CD8-positive, alpha-beta memory T cell (primary cell): ENCODE results near the gene CDKN1A. TPM values are rescaled to one million over a fixed set of nuclear protein-coding genes. Genes with fewer than 3 reads are reported as not detected.
A peak's percentile ranks its signal among the peaks of the same experiment; 100 is the strongest.

Source experiments
- CTCF ChIA-PET: fragments of 350-600 bp; sonication (Branson Sonifier 250); formaldehyde crosslinking; loops from one replicate; lab custom pipeline; 2021; ENCODE audit warnings: antibody characterized with exemption; lab: Charles Lee
- POLR2A ChIA-PET: fragments of 350-600 bp; sonication (Branson Sonifier 250); formaldehyde crosslinking; loops from one replicate; lab custom pipeline; 2021; ENCODE audit warnings: antibody characterized with exemption; lab: Charles Lee
- DNase-seq, 5 donors: peaks; one replicate each; pipeline versions ENCODE4 v3.0.0 to v3.0.0-alpha.2; 2020 to 2022; ENCODE audit warnings: mixed read lengths in 1 of 5
- H3K27ac ChIP-seq: one replicate; pipeline ENCODE4 v1.7.0; 2013; ENCODE audit warnings: low read depth, mild to moderate bottlenecking, low read length, moderate library complexity
- H3K27me3 ChIP-seq: 2 replicates; pipeline ENCODE4 v1.7.0; 2013; ENCODE audit warnings: low read length, mild to moderate bottlenecking; ENCODE audit not compliant: insufficient read depth, poor library complexity, severe bottlenecking
- H3K36me3 ChIP-seq: 2 replicates; pipeline ENCODE4 v1.7.0; 2013; ENCODE audit warnings: mild to moderate bottlenecking, low read length, moderate library complexity; ENCODE audit not compliant: insufficient read depth
- H3K4me1 ChIP-seq: 2 replicates; pipeline ENCODE4 v1.7.0; 2013; ENCODE audit warnings: mild to moderate bottlenecking, low read length, moderate library complexity; ENCODE audit not compliant: insufficient read depth
- H3K4me3 ChIP-seq: 2 replicates; pipeline ENCODE4 v1.7.0; 2013; ENCODE audit warnings: mild to moderate bottlenecking, low read length
- H3K9me3 ChIP-seq: 2 replicates; pipeline ENCODE4 v1.7.0; 2013; ENCODE audit warnings: mild to moderate bottlenecking, low read length
- H3K27ac Mint-ChIP-seq, 8 donors: one replicate each; pipeline ENCODE4 v1.8.0; 2020 to 2021; ENCODE audit warnings: mixed read lengths in 8 of 8, mild to moderate bottlenecking in 6 of 8, inconsistent platforms in 3 of 8, moderate library complexity in 3 of 8
- H3K27me3 Mint-ChIP-seq, 2 donors: one replicate each; pipeline ENCODE4 v1.8.0; 2020 to 2021; ENCODE audit warnings: mixed read lengths in 2 of 2, mild to moderate bottlenecking in 1 of 2, moderate library complexity in 1 of 2
- H3K36me3 Mint-ChIP-seq, 3 donors: one replicate each; pipeline ENCODE4 v1.8.0; 2020 to 2021; ENCODE audit warnings: mixed read lengths in 3 of 3, inconsistent platforms in 1 of 3, mild to moderate bottlenecking in 1 of 3
- H3K4me1 Mint-ChIP-seq, 3 donors: one replicate each; pipeline ENCODE4 v1.8.0; 2020 to 2021; ENCODE audit warnings: mixed read lengths in 3 of 3, inconsistent platforms in 1 of 3, mild to moderate bottlenecking in 1 of 3
- H3K4me3 Mint-ChIP-seq, 7 donors: one replicate each; pipeline ENCODE4 v1.8.0; 2020 to 2021; ENCODE audit warnings: mixed read lengths in 7 of 7, mild to moderate bottlenecking in 6 of 7, moderate library complexity in 4 of 7, inconsistent platforms in 2 of 7
- H3K9me3 Mint-ChIP-seq, 5 donors: one replicate each; pipeline ENCODE4 v1.8.0; 2020 to 2022; ENCODE audit warnings: mixed read lengths in 5 of 5, mild to moderate bottlenecking in 3 of 5, moderate library complexity in 2 of 5, inconsistent platforms in 1 of 5
- polyA plus RNA-seq: library from polyadenylated mRNA; unstranded; fragments of 300-500 nt; fragmentation: Illumina TruSeq; gene quantifications from one replicate; pipeline ENCODE4 v1.2.3, GENCODE V29; 2021
- total RNA-seq, 2 experiments: library from RNA; stranded (reverse); gene quantifications; one replicate each; pipeline ENCODE4 v1.2.3, GENCODE V29; 2021

CDKN1A gene
- total and polyA plus RNA-seq, 3 experiments from 2014 or later, result 1.6 to 66.4 (median 64.7) TPM

DNA sequence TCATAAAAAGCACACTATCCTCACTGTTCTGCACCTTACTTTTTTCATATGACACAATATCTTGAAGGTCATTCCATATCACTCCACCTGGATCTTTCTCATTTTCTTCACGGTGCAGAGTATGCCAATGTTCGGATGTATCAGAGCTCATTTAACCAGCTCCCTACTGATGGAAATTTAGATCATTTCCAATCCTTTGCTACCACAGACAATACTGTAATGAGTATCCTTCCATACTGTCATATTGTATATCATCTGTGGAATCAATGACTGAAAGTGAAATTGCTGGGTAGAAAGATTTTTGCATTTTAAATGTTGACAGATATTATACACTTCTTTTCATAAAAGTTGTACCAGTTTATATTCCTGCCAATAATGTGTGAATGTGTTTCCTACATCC lies 16.9 kb downstream of the CDKN1A start:
- H3K27ac ChIP-seq, result no peak overlapping the region
- no peaks in the 10 kb centered on the region for H3K9me3 ChIP-seq
- Mint-ChIP-seq H3K4me3 (no peak overlapping the region), H3K27ac (no peak overlapping the region), H3K27me3 (peaks cover 0 to 6% of the 10 kb centered on the region in 2 donors), H3K9me3 (no peaks in the 10 kb centered on the region), H3K4me1 (peaks cover 18 to 26% (median 21%) of the 10 kb centered on the region in 3 donors), H3K36me3 (no peaks in the 10 kb centered on the region)
- POLR2A ChIA-PET, result no interaction called here
- H3K27me3 ChIP-seq, result no peaks in the 10 kb centered on the region
- CTCF ChIA-PET, result no interaction called here
- no peak for DNase-seq
- H3K36me3 ChIP-seq, result no peaks in the 10 kb centered on the region
- H3K4me1 ChIP-seq, result peaks cover 8% of the 10 kb centered on the region
- H3K4me3 ChIP-seq, result no peak overlapping the region

DNA sequence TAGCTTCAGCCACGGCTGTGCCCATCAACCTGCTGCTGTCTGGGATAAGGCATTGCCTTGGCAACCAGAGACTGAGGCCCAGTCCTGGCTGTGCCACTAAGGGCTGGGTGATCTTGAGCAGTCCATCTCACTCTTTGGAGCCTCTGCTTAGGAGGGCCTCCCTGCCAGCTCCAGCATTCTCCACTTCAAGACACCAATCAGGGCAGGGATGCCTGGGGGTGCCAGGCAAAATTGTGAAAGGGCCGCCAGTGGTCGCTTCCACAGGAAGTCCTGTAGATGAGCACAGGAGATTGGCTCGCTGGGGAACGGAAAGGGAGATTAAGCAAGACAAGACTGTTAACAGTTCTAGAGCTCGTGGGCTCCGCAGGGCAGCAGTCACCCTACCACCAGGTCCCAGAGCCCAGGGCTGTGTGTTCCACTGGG lies 19.0 kb downstream of the CDKN1A start, which contains the start of gene RAB44:
TSS of gene RAB44 (plus strand) at position 346 of the 423 bp plus-strand sequence. CDS start 6,410 bp downstream, outside the sequence.
- H3K4me1 Mint-ChIP-seq, result peaks cover 5 to 9% (median 9%) of the 10 kb centered on the region in 3 donors
- Histone ChIP-seq H3K4me3 (no peak within 1 kb of the TSS), H3K27ac (no peak within 1 kb of the TSS), H3K9me3 (no peaks in the 10 kb centered on the region), H3K4me1 (peaks cover 1% of the 10 kb centered on the region), H3K27me3 (no peaks in the 10 kb centered on the region), H3K36me3 (no peaks in the 10 kb centered on the region)
- no peak for DNase-seq
- ChIA-PET CTCF (no interaction called here), POLR2A (no interaction called here)
- peak within 1 kb of the TSS in 1 of 8 donors; percentile 69 for H3K27ac Mint-ChIP-seq
- no peaks in the 10 kb centered on the region for H3K36me3 Mint-ChIP-seq
- no peak within 1 kb of the TSS for H3K4me3 Mint-ChIP-seq
- peaks cover 0 to 6% of the 10 kb centered on the region in 2 donors for H3K27me3 Mint-ChIP-seq
- no peaks in the 10 kb centered on the region for H3K9me3 Mint-ChIP-seq

DNA sequence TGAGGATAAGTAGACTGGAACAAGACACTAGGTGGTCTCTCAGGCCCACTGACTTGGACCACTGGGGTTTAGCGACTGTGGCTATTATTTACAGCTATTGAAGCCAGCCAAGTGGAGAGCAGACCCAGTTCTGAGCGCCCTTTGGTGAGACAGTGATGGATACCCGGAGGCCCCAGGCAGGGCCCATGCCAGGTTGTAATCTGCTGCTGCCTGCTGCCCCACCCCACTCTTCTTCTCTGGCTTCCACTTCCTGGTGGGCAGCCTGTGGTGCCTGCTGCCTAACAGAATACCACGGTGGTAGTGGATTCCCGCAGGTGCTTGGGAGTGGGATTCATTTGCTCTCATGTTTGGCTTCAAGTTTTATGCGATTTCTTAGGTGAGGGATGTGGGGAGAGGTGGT lies 19.7 kb downstream of the CDKN1A start:
- no peaks in the 10 kb centered on the region for H3K36me3 Mint-ChIP-seq
- no peaks in the 10 kb centered on the region for H3K27me3 ChIP-seq
- H3K9me3 Mint-ChIP-seq, result no peaks in the 10 kb centered on the region
- no peak overlapping the region for H3K27ac Mint-ChIP-seq
- no peak overlapping the region for H3K27ac ChIP-seq
- no peak overlapping the region for H3K4me3 Mint-ChIP-seq
- no peaks in the 10 kb centered on the region for H3K4me1 ChIP-seq
- ChIA-PET POLR2A (no interaction called here), CTCF (no interaction called here)
- no peaks in the 10 kb centered on the region for H3K36me3 ChIP-seq
- no peaks in the 10 kb centered on the region for H3K9me3 ChIP-seq
- peaks cover 4% of the 10 kb centered on the region in 3 donors for H3K4me1 Mint-ChIP-seq
- DNase-seq, result no peak
- H3K4me3 ChIP-seq, result no peak overlapping the region
- H3K27me3 Mint-ChIP-seq, result peaks cover 0 to 6% of the 10 kb centered on the region in 2 donors

DNA sequence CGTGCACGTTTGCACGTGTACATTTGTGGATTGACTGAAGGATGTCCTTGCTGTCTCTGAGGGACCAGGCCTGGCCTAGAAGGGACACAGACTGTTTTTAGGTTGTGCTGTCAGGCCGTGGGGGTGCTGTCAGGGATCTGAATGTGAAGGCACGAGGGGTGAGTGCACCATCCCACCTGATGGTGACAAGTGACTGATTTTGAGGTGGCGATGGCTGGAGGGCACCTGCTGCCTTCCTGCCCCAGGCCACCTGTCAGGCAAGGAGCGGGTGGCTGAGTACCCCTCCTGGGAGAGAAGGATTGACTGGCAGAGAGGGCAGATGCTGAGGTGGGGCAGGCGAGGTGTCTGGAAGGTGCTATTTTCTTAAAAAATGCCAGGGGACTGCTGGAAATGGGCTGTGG lies 20.4 kb downstream of the CDKN1A start:
- H3K4me1 Mint-ChIP-seq, result no peaks in the 10 kb centered on the region
- no peak overlapping the region for H3K4me3 Mint-ChIP-seq
- peaks cover 3 to 9% of the 10 kb centered on the region in 2 donors for H3K27me3 Mint-ChIP-seq
- CTCF ChIA-PET, result no interaction called here
- Histone ChIP-seq H3K4me3 (no peak overlapping the region), H3K4me1 (no peaks in the 10 kb centered on the region), H3K36me3 (no peaks in the 10 kb centered on the region), H3K9me3 (no peaks in the 10 kb centered on the region), H3K27me3 (no peaks in the 10 kb centered on the region), H3K27ac (no peak overlapping the region)
- H3K9me3 Mint-ChIP-seq, result no peaks in the 10 kb centered on the region
- peak overlapping the region in 2 of 8 donors; percentile 43 to 69 for H3K27ac Mint-ChIP-seq
- POLR2A ChIA-PET, result no interaction called here
- no peaks in the 10 kb centered on the region for H3K36me3 Mint-ChIP-seq
- no peak for DNase-seq

DNA sequence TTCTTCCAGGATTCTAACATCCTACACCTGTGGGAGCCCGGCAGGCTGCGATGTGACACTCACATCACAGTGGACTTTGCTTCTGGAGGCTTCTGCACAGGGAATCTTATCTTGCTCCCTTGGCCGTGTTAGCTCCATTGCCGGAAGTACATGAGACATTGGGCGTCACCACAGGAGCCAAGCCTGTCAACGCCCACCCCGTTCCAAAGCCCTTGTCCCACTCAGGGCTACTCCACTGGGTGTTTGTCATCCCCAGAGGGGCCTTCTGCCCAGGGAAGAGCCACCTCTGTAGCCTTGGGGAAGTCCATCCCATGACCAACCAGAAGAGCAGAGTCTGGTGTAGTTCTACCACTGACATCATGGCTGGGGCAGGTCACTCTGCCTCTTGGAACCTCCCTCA lies 20.8 kb downstream of the CDKN1A start:
- no peaks in the 10 kb centered on the region for H3K9me3 ChIP-seq
- H3K4me1 Mint-ChIP-seq, result no peaks in the 10 kb centered on the region
- no peaks in the 10 kb centered on the region for H3K36me3 Mint-ChIP-seq
- no peak for DNase-seq
- no peaks in the 10 kb centered on the region for H3K9me3 Mint-ChIP-seq
- no peaks in the 10 kb centered on the region for H3K36me3 ChIP-seq
- POLR2A ChIA-PET, result no interaction called here
- H3K4me1 ChIP-seq, result no peaks in the 10 kb centered on the region
- no peak overlapping the region for H3K4me3 Mint-ChIP-seq
- no peaks in the 10 kb centered on the region for H3K27me3 ChIP-seq
- no peak overlapping the region for H3K4me3 ChIP-seq
- no peak overlapping the region for H3K27ac Mint-ChIP-seq
- no peak overlapping the region for H3K27ac ChIP-seq
- peaks cover 4 to 10% of the 10 kb centered on the region in 2 donors for H3K27me3 Mint-ChIP-seq
- CTCF ChIA-PET, result no interaction called here

DNA sequence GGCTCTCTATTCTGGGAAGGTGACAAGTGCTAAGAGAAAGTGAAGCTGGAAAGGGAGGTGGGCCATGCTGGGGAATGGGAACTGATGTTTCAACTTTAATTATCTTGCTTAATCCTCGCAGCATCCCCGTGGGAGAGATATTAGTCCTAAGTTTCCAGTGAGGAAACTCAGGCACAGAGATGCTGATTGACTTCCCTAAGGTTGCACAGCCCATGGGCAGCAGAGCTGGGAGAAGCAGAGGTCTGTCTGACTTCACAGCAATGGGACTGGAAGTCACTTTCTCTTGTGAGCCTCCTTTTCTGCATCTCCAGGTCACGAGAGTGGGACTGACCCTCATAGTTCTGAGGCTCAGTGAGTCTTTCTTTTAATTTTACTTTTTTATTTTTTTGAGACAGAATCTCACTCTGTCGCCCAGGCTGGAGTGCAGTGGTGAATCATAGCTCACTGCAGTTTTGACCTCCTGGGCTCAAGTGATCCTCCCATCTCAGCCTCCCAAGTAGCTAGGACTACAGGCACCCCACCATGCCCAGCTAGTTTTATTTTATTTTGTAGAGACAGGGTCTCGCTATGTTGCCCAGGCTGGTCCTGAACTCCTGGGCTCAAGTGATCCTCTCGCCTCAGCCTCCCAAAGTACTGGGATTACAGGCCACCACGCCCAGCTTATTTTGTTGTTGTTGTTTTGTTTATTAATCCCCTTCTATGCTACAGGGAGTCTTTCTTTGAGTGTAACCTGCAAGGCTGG lies 21.7 kb downstream of the CDKN1A start:
- no peak overlapping the region for H3K4me3 Mint-ChIP-seq
- H3K27me3 Mint-ChIP-seq, result peaks cover 4 to 10% of the 10 kb centered on the region in 2 donors
- H3K27ac Mint-ChIP-seq, result no peak overlapping the region
- Histone ChIP-seq H3K27me3 (no peaks in the 10 kb centered on the region), H3K4me3 (no peak overlapping the region), H3K9me3 (no peaks in the 10 kb centered on the region), H3K27ac (no peak overlapping the region), H3K4me1 (no peaks in the 10 kb centered on the region), H3K36me3 (no peaks in the 10 kb centered on the region)
- no peaks in the 10 kb centered on the region for H3K9me3 Mint-ChIP-seq
- no peaks in the 10 kb centered on the region for H3K36me3 Mint-ChIP-seq
- CTCF ChIA-PET, result interaction anchor here (1.0 kb wide), 1 partner anchor 16 kb away, joined by 3 read pairs; no protein-coding TSS in a partner anchor
- no peaks in the 10 kb centered on the region for H3K4me1 Mint-ChIP-seq
- DNase-seq, result no peak
- POLR2A ChIA-PET, result no interaction called here

DNA sequence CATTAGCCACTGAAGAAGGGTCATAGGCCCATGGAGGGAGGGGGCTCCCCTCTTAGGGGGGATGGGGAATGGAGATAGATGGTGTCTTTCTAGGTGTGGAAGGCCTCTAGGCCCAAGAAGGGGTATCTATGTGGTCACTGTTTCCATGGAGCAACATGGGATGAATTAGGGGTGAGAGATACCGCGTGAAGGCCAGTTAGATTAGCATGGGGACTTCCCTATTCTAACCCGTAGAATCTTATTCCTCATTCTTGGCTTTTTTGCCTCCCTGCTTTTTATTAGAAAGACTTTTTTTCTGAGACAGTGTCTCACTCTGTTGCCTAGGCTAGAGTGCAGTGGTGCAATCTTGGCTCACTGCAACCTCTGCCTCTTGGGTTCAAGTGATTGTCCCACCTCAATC lies 22.3 kb downstream of the CDKN1A start:
- no peaks in the 10 kb centered on the region for H3K36me3 ChIP-seq
- no peak for DNase-seq
- ChIA-PET CTCF (interaction anchor here (1.0 kb wide), 1 partner anchor 16 kb away, joined by 3 read pairs; no protein-coding TSS in a partner anchor), POLR2A (no interaction called here)
- no peaks in the 10 kb centered on the region for H3K9me3 Mint-ChIP-seq
- no peak overlapping the region for H3K27ac ChIP-seq
- H3K4me1 ChIP-seq, result no peaks in the 10 kb centered on the region
- no peaks in the 10 kb centered on the region for H3K27me3 ChIP-seq
- no peak overlapping the region for H3K4me3 ChIP-seq
- H3K27ac Mint-ChIP-seq, result no peak overlapping the region
- H3K36me3 Mint-ChIP-seq, result no peaks in the 10 kb centered on the region
- H3K4me1 Mint-ChIP-seq, result no peaks in the 10 kb centered on the region
- H3K9me3 ChIP-seq, result no peaks in the 10 kb centered on the region
- H3K27me3 Mint-ChIP-seq, result peaks cover 7 to 10% of the 10 kb centered on the region in 2 donors
- no peak overlapping the region for H3K4me3 Mint-ChIP-seq

DNA sequence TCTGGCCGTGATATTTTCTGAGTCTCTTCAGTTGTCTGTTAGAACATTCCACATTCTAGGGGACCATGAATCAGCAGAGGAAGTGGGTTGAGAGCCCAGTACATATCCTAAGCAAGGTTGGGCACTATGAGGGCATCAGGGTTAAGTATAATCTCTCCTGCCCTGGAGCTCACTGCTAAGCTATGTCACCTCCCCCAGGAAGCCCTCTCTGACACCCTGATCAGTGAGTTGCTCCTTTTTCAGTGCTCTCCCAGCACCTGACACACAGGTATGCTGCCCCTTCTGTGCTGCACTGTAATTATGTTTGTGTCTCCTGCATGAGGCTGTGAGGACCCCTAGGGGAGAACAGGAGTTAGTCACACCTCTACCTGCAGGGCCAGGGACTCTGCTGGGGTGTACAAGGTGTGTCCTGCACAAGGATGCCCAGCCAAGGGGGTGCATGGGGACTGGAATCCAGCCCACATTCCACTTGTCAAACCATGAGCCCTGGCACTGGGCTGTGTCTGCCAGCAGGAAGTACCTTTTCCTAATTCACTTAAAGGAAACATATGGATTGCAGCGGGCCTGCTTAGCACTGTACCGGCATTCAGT lies 23.0 kb downstream of the CDKN1A start:
- H3K9me3 Mint-ChIP-seq, result no peaks in the 10 kb centered on the region
- CTCF ChIA-PET, result no interaction called here
- H3K4me1 ChIP-seq, result no peaks in the 10 kb centered on the region
- H3K36me3 Mint-ChIP-seq, result no peaks in the 10 kb centered on the region
- no peak overlapping the region for H3K4me3 Mint-ChIP-seq
- peaks cover 7 to 10% of the 10 kb centered on the region in 2 donors for H3K27me3 Mint-ChIP-seq
- H3K27me3 ChIP-seq, result no peaks in the 10 kb centered on the region
- POLR2A ChIA-PET, result no interaction called here
- no peak overlapping the region for H3K4me3 ChIP-seq
- H3K27ac ChIP-seq, result no peak overlapping the region
- H3K36me3 ChIP-seq, result no peaks in the 10 kb centered on the region
- no peak for DNase-seq
- no peaks in the 10 kb centered on the region for H3K9me3 ChIP-seq
- no peaks in the 10 kb centered on the region for H3K4me1 Mint-ChIP-seq
- H3K27ac Mint-ChIP-seq, result no peak overlapping the region
